BE2C (cell line): ENCODE measurements around the gene FAM210A.

ENCODE experiments used
- DNase-seq: peaks from one replicate; pipeline ENCODE4 v3.0.0-alpha.2; 2020
- H3K27me3 ChIP-seq: fragments of 250-450 bp; sonication (Bioruptor Pico); 2 replicates; pipeline ENCODE4 v1.5.1; 2020; ENCODE audit warnings: mild to moderate bottlenecking
- H3K36me3 ChIP-seq: fragments of 250-450 bp; sonication (Bioruptor Pico); 2 replicates; pipeline ENCODE4 v1.5.1; 2020; ENCODE audit warnings: mild to moderate bottlenecking
- H3K4me1 ChIP-seq: fragments of 250-450 bp; sonication (Bioruptor Pico); 2 replicates; pipeline ENCODE4 v1.5.1; 2020
- H3K4me3 ChIP-seq: 2 replicates; pipeline ENCODE4 v1.5.1; 2011; ENCODE audit warnings: low read depth, low read length
- H3K9me3 ChIP-seq: fragments of 250-450 bp; sonication (Bioruptor Pico); 2 replicates; pipeline ENCODE4 v1.5.1; 2020
- TF ChIP-seq, protein P1 (sequence below): IDR thresholded peaks from 2 replicates; pipeline ENCODE4 v1.5.1; 2012; ENCODE audit warnings: mild to moderate bottlenecking, low read depth, low read length

FAM210A gene

GRCh38 chr18:13614641-13615288 lies 111.6 kb downstream of the FAM210A start:
- Histone ChIP-seq H3K36me3 (no peaks in the 10 kb centered on the region), H3K9me3 (no peaks in the 10 kb centered on the region), H3K4me3 (no peak overlapping the region), H3K27me3 (no peaks in the 10 kb centered on the region), H3K4me1 (no peaks in the 10 kb centered on the region)
- TF ChIP-seq, protein P1, sequence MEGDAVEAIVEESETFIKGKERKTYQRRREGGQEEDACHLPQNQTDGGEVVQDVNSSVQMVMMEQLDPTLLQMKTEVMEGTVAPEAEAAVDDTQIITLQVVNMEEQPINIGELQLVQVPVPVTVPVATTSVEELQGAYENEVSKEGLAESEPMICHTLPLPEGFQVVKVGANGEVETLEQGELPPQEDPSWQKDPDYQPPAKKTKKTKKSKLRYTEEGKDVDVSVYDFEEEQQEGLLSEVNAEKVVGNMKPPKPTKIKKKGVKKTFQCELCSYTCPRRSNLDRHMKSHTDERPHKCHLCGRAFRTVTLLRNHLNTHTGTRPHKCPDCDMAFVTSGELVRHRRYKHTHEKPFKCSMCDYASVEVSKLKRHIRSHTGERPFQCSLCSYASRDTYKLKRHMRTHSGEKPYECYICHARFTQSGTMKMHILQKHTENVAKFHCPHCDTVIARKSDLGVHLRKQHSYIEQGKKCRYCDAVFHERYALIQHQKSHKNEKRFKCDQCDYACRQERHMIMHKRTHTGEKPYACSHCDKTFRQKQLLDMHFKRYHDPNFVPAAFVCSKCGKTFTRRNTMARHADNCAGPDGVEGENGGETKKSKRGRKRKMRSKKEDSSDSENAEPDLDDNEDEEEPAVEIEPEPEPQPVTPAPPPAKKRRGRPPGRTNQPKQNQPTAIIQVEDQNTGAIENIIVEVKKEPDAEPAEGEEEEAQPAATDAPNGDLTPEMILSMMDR = no peak
- no peak for DNase-seq

DNA sequence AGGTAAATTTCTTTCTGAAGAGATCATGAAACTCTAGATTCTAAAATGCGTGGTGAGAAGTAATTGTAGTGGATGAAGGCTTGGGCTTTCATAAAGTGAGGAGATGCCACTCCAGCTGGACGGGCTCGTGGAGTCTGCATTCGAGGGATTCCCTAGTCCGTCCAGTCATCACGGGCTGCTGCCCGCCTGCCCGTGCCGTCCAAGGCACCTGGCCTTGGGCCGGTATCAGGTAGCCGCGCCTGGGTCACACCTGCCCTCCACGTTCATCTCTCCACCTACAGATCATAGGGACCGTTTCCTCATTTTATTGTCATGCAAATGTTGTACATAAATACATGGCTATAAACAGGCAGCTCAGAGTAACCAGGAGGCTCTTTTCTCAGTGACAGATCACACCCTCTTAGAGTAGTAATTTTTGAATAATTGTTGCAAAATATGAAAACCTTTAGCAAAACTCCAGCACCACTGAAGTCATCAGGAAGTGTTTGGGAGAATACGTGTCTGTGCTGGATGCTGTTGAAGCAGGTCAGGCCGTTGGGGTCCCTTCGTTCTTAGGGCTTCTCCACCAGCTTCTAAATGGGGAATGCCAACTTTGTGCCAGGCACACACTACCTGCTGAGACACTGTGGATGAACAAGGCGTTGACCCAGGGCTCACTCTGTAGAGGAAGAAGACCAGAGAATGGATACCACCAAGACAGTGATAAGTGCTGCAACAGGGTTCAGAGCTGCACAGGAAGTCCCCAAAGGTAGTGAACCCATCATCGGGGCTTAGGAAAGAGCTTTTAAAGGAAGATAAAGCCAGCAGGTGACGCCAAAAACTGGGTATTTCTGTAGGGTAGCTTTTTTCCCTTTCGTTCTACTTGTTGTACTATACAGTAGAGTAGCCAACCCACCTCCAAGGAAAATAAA lies 112.5 kb downstream of the FAM210A start:
- no peaks in the 10 kb centered on the region for H3K27me3 ChIP-seq
- no peaks in the 10 kb centered on the region for H3K9me3 ChIP-seq
- DNase-seq = no peak
- H3K4me3 ChIP-seq = no peak overlapping the region
- H3K4me1 ChIP-seq = no peaks in the 10 kb centered on the region
- TF ChIP-seq, protein P1 = no peak
- no peaks in the 10 kb centered on the region for H3K36me3 ChIP-seq
